ENCODE data around the gene PSPH.

PSPH gene

DNA sequence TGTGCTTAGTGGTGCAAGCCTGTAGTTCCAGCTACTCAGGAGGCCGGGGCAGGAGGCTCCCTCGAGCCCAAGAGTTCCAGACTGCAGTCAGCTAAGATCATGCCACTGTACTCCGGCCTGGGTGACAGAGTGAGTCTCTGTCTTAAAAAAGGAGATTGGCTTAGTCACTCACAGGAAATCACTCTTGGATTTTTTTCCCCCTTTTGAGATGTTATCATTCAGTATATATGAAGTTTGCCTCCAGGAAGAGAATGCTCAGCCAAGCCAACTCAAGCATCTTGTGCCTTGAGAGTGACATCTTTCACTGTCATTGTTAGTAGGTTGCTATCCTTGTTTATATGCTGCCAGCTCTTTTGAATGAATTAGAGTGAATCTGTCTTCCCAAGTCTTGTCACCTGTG is 58.9 kb downstream of the PSPH start:
- Histone ChIP-seq H3K27me3 (no peaks in the 10 kb centered on the region), H3K36me3 (peaks cover 68% of the 10 kb centered on the region), H3K9me3 (no peaks in the 10 kb centered on the region), H3K4me3 (ENCODE audit: low read depth in 1 of 2, low read length in 1 of 2) (no peak overlapping the region), H3K4me1 (ENCODE audit: control insufficient read depth in 1 of 2, insufficient read depth in 1 of 2, low read depth in 1 of 2, low read length in 1 of 2) (no peaks in the 10 kb centered on the region), H3K27ac (no peak overlapping the region)
- TF ChIP-seq CTCF (IDR thresholded peaks at IDR 0.05): no peak

DNA sequence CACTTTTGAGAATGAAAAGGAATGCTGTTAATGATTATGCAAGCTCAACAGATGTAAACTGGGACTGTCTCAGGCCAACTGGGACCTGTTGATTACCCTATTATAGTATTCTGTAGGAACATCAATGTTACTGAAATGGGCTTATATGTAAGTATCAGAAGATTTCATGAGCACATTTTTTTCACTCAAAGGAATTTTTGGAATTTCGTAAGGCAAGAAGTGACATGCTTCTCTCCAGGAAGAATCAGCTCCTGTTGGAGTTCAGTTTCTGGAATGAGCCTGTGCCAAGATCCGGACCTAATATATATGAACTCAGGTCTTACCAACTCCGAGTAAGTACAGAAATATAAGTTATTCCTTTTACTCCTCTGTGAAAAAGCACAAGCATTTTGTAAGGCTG is 67.7 kb downstream of the PSPH start:
- H3K27me3 ChIP-seq: no peaks in the 10 kb centered on the region
- TF ChIP-seq CTCF (IDR thresholded peaks at IDR 0.05): no peak
- H3K4me3 ChIP-seq (ENCODE audit: low read depth in 1 of 2, low read length in 1 of 2): no peak overlapping the region
- H3K4me1 ChIP-seq (ENCODE audit: control insufficient read depth in 1 of 2, insufficient read depth in 1 of 2, low read depth in 1 of 2, low read length in 1 of 2): no peaks in the 10 kb centered on the region
- H3K9me3 ChIP-seq: no peaks in the 10 kb centered on the region
- H3K36me3 ChIP-seq: peaks cover 83% of the 10 kb centered on the region
- no peak overlapping the region for H3K27ac ChIP-seq

DNA sequence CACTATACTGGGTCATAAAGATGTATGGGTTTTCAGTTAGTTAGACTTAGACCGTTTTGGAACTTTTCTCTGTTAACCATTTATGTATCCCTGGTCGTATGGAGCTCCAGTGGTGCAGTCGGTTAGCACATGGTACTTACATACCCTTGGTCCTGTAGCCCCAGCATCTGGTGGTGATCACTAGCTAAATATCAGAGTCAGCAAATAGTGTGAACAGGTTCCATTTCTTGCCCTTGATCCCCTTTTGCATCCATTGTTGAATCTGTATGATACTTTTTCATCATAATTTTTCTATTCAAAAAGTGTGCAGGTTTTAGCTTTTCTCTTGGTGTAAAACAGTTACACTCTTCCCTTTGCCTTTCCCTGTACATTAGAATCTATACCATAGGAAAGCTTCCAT is 71.0 kb downstream of the PSPH start:
- TF ChIP-seq CTCF (IDR thresholded peaks at IDR 0.05): no peak
- Histone ChIP-seq H3K4me3 (ENCODE audit: low read depth in 1 of 2, low read length in 1 of 2) (no peak overlapping the region), H3K36me3 (peaks cover 73% of the 10 kb centered on the region), H3K27ac (no peak overlapping the region), H3K27me3 (no peaks in the 10 kb centered on the region), H3K4me1 (ENCODE audit: control insufficient read depth in 1 of 2, insufficient read depth in 1 of 2, low read depth in 1 of 2, low read length in 1 of 2) (no peaks in the 10 kb centered on the region), H3K9me3 (no peaks in the 10 kb centered on the region)

DNA sequence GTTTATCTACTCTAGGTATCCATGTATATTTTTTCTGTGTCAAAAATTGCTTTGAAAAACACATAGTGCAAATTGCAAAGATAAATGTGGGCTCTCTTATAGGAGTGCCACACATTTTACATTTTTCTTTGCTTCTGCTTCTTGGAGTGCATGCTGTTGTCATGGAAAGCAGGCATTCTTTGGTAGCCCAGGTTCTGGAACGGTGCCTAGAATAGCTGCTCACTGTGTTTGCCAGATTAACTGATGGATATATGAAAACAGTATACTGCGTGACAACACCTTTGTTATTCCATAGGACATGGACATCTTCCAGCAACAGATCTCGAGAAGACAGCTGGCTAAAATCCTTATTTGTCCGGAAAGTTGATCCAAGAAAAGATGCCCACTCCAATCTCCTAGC is 73.4 kb downstream of the PSPH start:
- H3K27ac ChIP-seq: no peak overlapping the region
- H3K4me1 ChIP-seq (ENCODE audit: control insufficient read depth in 1 of 2, insufficient read depth in 1 of 2, low read depth in 1 of 2, low read length in 1 of 2): no peaks in the 10 kb centered on the region
- no peaks in the 10 kb centered on the region for H3K9me3 ChIP-seq
- no peaks in the 10 kb centered on the region for H3K27me3 ChIP-seq
- TF ChIP-seq CTCF (IDR thresholded peaks at IDR 0.05): no peak
- H3K36me3 ChIP-seq: peaks cover 49% of the 10 kb centered on the region
- H3K4me3 ChIP-seq (ENCODE audit: low read depth in 1 of 2, low read length in 1 of 2): no peak overlapping the region

GRCh38 chr7:55975988-55976633 is 75.1 kb downstream of the PSPH start:
- no peak for TF ChIP-seq CTCF (IDR thresholded peaks at IDR 0.05)
- Histone ChIP-seq H3K4me3 (ENCODE audit: low read depth in 1 of 2, low read length in 1 of 2) (no peak overlapping the region), H3K4me1 (ENCODE audit: control insufficient read depth in 1 of 2, insufficient read depth in 1 of 2, low read depth in 1 of 2, low read length in 1 of 2) (no peaks in the 10 kb centered on the region), H3K9me3 (no peaks in the 10 kb centered on the region), H3K27ac (no peak overlapping the region), H3K36me3 (peaks cover 32% of the 10 kb centered on the region), H3K27me3 (no peaks in the 10 kb centered on the region)
